Bronchial epithelial cell (primary cell): Measurements from ENCODE around the gene TNRC6A. TPM values are rescaled to one million over a fixed set of nuclear protein-coding genes. Genes with fewer than 3 reads are reported as not detected.

Experiments
- DNase-seq: peaks from one replicate; pipeline ENCODE4 v3.0.0-alpha.2; 2010; ENCODE audit warnings: low read depth
- FAIRE-seq: peaks from 2 replicates; lab custom pipeline; 2011; peaks lifted over from hg19 to GRCh38; lab: Jason Lieb, UNC
- H3K27me3 ChIP-seq: 2 replicates; pipeline ENCODE4 v1.5.1; 2011; ENCODE audit warnings: low read length; ENCODE audit not compliant: control insufficient read depth, insufficient read depth
- H3K36me3 ChIP-seq: 2 replicates; pipeline ENCODE4 v1.5.1; 2011; ENCODE audit warnings: low read length; ENCODE audit not compliant: control insufficient read depth, insufficient read depth
- H3K4me3 ChIP-seq: 2 replicates; pipeline ENCODE4 v1.5.1; 2011; ENCODE audit warnings: mild to moderate bottlenecking, low read depth, low read length, control low read depth
- CTCF ChIP-seq: IDR thresholded peaks from 2 replicates; pipeline ENCODE4 v1.5.1; 2011; ENCODE audit warnings: mild to moderate bottlenecking, moderate library complexity, low read length, control low read depth, inconsistent platforms; ENCODE audit not compliant: insufficient read depth, severe bottlenecking
- total RNA-seq: library from RNA; depleted of rRNA; stranded (reverse); fragments of >200 nt; gene quantifications from 2 replicates; pipeline ENCODE4 v1.2.1, GENCODE V29; 2014

The TNRC6A gene
- total RNA-seq, 1 donor from 2014 or later, result 14.2 TPM

GRCh38 chr16:24717411-24717810 lies 12.0 kb upstream of the TNRC6A start:
- no peak for TF ChIP-seq CTCF
- Histone ChIP-seq H3K27me3 (no peaks in the 10 kb centered on the region), H3K4me3 (no peak overlapping the region), H3K36me3 (no peaks in the 10 kb centered on the region)
- FAIRE-seq (no peak), DNase-seq (no peak)

- FAIRE-seq, result no peak
- Histone ChIP-seq H3K27me3 (no peaks in the 10 kb centered on the region), H3K4me3 (no peak overlapping the region), H3K36me3 (no peaks in the 10 kb centered on the region)
- TF ChIP-seq CTCF, result no peak
- DNase-seq, result no peak
These were observed 10.4 kb upstream of the TNRC6A start for GRCh38 chr16:24718967-24719521.

- Histone ChIP-seq H3K27me3 (no peaks in the 10 kb centered on the region), H3K4me3 (no peak overlapping the region), H3K36me3 (no peaks in the 10 kb centered on the region)
- no peak for FAIRE-seq
- peak; percentile 65 for DNase-seq
- TF ChIP-seq CTCF, result no peak
These were observed 7.6 kb upstream of the TNRC6A start for GRCh38 chr16:24721830-24722238.

- peak; percentile 83 for DNase-seq
- TF ChIP-seq CTCF, result no peak
These were observed 5.8 kb upstream of the TNRC6A start for GRCh38 chr16:24723663-24724062.

GRCh38 chr16:24728011-24728410 lies 1.4 kb upstream of the TNRC6A start:
- Histone ChIP-seq H3K27me3 (no peaks in the 10 kb centered on the region), H3K4me3 (no peak overlapping the region), H3K36me3 (peaks cover 2% of the 10 kb centered on the region)
- no peak for TF ChIP-seq CTCF
- FAIRE-seq (no peak), DNase-seq (no peak)

More at GRCh38 chr16:24723663-24724062, 5.8 kb upstream of the TNRC6A start:
- Histone ChIP-seq H3K4me3 (no peak overlapping the region), H3K27me3 (no peaks in the 10 kb centered on the region), H3K36me3 (no peaks in the 10 kb centered on the region)
- FAIRE-seq, result no peak

GRCh38 chr16:24728891-24729242 lies 584 bp upstream of the TNRC6A start:
- no peak for TF ChIP-seq CTCF
- FAIRE-seq (no peak), DNase-seq (no peak)
- Histone ChIP-seq H3K36me3 (peaks cover 3% of the 10 kb centered on the region), H3K4me3 (peak overlapping the region; percentile 75), H3K27me3 (no peaks in the 10 kb centered on the region)
